Measurements from ENCODE around the gene VAT1L.

The VAT1L gene

DNA sequence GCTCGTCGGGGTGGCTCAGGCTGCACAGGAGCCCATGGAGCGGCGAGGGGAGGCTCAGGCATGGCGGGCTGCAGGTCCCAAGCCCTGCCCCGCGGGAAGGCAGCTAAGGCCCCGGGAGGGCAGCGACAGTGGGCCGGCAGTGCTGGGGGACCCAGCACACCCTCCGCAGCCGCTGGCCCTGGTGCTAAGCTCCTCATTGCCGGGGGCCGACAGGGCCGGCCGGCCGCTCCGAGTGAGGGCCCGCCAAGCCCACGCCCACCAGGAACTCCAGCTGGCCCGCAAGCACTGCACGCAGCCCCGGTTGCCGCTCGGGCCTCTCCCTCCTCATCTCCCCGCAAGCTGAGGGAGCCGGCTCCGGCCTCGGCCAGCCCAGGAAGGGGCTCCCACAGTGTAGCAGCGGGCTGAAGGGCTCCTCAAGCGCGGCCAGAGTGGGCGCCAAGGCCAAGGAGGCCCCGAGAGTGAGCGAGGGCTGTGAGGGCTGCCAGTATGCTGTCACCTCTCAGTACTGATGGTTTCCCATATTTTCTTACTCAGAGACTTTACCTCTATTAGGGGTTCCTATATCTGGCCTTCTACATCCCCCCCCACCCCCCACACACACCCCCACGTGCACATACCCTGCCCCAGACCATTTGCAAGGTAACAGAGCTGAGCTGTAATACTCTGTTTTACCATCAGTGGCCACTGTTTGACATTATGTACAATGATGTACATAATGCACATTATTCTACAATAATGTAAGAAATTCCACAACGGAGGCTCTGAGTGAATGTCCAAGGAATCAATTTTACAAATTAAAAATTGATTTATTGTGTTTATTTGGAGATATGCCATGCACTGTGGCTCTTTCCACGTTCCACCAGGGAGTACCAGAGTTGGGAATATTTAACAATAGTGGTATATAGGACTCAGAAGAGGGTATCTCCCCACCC, 3.7 kb upstream of the VAT1L start:
- no peak for DNase-seq (ENCODE audit: low read depth)

GRCh38 chr16:77785373-77785764, 3.0 kb upstream of the VAT1L start:
- no peak for DNase-seq (ENCODE audit: low read depth)

- no peak for DNase-seq (ENCODE audit: low read depth)
Measured at GRCh38 chr16:77786186-77786847, 2.0 kb upstream of the VAT1L start.

DNA sequence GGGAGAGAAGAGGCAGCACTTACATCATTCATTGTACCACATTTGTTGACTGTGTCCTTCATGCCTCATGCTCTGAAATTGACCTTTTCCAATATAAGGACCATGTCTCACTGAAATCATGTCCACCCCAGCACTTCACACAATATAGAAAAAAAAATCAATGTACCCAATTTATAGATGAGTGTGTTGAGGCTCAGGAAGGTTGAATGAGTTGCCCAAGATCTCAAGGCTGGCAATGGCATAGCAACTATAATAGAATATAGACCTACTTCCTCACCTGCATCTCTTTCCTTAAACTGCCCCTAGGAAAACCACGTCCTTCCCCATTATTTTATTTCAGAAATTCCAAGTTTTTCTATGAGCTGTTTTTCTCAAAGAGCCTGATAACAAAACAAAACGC, 912 bp upstream of the VAT1L start:
- DNase-seq (ENCODE audit: low read depth): no peak

DNA sequence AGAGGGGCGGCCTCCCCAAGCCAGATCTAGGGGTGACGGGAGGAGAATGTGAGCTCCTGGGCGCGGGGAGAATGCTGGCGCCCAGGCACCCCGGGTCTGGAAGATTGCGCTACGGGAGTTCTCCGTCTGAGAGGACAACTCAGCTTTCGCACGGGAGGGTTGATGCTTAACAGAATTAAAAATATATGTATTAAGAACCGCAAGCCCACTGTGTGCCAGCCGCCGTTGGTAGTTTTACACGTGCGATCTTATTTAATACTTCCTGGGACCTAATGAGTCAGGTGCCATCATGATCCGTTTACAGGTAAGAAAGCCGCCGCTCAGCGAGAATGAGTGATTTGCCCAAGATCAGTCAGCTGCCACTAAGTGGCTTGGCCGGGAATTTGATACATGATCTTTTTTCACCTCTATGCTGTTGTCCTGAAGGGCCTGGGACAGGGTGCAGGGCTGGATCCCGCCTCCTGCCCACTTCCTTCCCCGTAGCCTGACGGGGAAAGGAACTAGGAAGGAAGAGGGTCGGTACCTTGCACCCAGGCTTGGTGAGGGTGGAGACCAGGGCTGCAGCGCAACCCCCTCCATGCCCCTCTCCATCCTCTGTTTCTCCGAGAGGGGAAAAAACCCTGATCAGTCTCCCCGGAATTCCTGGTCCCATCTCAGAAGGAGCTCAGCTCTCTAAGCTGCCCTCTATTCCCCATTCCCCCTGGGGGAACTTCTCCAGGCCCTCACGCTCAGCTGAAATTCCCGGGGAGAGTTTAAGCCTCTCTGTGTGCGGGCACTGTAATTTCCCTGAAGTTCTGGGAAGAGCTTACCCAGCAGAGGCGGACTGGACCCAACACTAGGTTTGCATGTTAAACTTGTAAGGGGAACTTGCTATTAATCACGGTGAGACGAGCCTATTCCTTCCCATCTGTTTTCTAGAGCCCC, 983 bp downstream of the VAT1L start:
- no peak for DNase-seq (ENCODE audit: low read depth)

GRCh38 chr16:77790009-77790372, 1.6 kb downstream of the VAT1L start:
- DNase-seq (ENCODE audit: low read depth): no peak

DNA sequence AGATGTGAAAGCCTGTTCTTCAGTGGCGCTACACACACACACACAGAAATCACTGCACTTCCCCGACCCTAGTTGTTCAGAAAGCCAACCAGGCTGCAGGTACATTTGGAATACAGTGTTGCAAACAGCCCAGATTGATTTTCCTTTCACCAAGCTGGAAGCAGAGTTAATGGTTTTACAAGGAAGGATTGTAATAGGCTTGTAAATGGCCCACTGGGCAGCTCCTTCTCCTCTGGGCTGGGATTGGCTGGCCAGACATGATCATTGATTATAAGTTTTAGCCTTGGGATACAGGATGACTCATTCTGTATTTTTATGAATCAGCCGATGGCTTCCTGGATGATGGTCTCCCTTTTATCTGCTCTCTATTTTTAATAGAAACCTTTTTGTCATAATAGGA, 2.5 kb downstream of the VAT1L start:
- DNase-seq (ENCODE audit: low read depth): no peak

- no peak for DNase-seq (ENCODE audit: low read depth)
Measured at GRCh38 chr16:77793417-77793816, 5.1 kb downstream of the VAT1L start.

DNA sequence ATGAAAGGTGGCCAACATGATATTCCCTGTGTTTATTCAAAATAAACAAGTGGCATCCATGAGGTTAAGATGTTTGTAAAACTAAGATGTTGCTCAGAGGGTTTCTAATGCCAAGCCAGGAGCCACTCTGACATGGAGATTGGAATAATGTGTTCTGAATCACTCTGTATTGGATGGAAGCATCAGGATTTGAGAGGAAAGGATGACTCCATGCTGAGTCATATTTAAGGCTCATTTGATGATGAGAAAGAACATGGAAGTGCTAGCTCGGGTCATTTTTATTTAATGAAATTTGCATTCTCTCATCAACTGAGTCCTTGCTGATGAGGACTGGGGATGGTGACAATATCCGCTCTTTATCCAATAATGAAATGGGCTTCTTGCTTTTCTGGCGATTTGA, 6.2 kb downstream of the VAT1L start:
- no peak for DNase-seq (ENCODE audit: low read depth)

- DNase-seq (ENCODE audit: low read depth): no peak
Measured at GRCh38 chr16:77801817-77802216, 13.5 kb downstream of the VAT1L start.

DNA sequence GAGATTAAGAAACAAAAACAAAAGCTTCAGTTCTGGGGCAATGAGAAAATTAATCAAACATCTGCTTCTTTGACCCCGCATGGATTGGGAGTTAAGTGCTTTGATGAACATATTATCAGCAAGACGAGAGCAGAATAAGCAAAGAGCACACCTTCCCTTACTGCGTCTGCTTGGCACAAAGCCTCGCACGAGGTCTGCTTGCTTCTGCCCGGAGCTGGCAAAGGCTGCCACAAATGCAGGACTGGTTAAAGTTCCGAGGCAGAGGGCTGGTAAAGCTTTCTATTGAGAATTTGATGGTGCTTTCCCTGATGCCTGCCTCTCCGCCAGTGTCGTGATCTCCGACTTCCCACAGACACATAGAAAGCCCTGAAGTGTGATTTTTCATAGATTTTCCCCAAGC, 17.0 kb downstream of the VAT1L start:
- no peak for DNase-seq (ENCODE audit: low read depth)

DNA sequence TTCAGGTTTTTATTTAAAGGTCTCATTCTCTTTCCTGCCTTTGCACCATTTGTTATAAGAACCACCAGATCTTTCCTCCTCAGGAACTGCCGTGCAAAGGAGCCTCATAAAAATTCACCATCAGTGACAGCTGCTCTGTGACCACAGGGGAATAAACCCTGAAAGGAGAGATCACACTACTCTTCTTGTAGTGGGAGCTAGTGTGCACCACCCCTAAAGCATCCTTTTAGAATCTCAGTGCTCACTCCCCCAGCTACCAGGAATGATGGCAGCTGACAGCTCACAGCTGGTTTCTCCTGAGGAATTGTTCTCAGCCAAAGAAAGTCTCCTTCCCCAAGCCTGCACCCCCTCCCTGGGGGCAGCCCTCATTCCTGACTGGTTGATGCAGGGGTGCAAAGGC, 18.7 kb downstream of the VAT1L start:
- no peak for DNase-seq (ENCODE audit: low read depth)

- DNase-seq (ENCODE audit: low read depth): no peak
Measured at GRCh38 chr16:77812856-77813500, 24.6 kb downstream of the VAT1L start.

DNA sequence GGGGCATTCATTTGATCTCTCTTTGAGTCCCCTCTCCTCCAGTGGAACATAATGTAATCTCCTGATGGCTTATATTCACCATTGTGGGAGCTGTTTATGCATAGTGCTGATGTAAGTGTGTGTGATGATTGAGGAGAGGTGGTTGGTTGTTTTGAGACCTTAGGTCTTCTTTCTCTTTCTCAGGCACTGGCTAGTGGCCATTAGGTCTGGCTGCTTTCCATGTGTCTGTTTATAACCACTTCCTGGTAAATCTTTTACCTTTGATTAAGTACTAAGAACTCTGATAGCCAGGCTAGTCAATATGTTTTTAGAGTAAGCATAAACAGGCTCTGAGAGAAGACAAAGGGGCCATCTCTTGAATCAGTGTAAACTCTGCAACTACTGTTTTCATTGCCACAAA, 27.9 kb downstream of the VAT1L start:
- no peak for DNase-seq (ENCODE audit: low read depth)

- no peak for DNase-seq (ENCODE audit: low read depth)
Measured at GRCh38 chr16:77820340-77820739, 32.0 kb downstream of the VAT1L start.

GRCh38 chr16:77822661-77823060, 34.3 kb downstream of the VAT1L start:
- no peak for DNase-seq (ENCODE audit: low read depth)

DNA sequence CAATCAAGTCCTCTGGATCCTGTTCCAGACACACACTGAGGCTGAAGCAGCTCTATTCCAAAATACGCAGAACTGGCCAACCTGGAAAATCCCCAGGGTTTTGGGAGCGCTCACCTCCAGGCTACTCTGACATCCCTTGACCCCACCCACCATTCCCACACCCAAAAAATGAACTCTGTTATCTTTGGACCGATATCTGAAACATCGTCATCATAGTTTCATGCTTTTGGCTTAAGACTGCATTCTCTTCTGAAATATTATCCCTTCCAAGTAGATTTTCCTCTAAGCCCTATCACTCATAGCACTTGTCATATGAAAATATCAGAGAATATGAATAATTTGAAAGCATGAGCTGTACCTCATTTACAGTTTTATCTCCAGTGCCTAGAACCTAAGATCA, 34.7 kb downstream of the VAT1L start:
- no peak for DNase-seq (ENCODE audit: low read depth)

- DNase-seq (ENCODE audit: low read depth): no peak
Measured at GRCh38 chr16:77825196-77825595, 36.8 kb downstream of the VAT1L start.

GRCh38 chr16:77827032-77827431, 38.7 kb downstream of the VAT1L start:
- DNase-seq (ENCODE audit: low read depth): no peak

DNA sequence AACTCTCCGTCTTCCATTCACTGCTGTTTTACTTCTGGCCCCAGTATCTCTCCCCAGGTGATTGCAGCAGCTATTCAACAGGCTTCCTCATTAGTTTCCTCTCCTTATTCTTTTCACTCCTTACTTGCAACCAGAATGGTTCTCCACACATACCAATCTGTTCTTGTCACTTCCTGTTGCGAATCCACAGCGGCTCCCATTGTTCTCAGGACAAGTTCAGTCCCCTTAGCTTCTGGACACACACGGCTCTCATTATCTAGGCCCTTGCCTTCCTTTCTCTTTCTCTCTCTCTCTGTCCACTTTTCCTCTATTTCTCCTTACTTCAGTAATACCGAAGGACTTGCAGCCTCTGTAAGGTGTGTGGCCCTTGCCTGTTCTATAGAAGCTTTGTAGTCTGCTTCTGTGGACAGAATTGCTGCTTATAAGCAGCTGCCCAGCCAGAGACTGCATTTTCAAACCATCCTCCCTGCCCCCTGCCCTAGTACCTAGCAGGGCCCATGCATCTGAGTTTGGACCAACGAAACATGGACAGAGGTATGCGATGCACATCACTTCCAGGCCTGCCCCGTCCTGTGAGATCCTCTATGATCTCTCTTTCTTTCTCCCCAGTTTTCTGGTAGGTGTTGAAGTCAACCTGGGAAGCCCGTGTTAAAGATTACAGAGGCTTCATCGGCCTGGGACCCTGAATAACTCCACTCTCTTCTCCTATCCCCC, 45.7 kb downstream of the VAT1L start:
- no peak for DNase-seq (ENCODE audit: low read depth)
